NCI-H460 (cell line): ENCODE measurements around the gene RAB17. TPM values are rescaled to one million over a fixed set of nuclear protein-coding genes. Genes with fewer than 3 reads are reported as not detected.
"Not testable (repeated sequence)": the region's sequence is repeated elsewhere in the genome, so short reads cannot be mapped to it uniquely, and the experiment has no call there.

Experiments used
- DNase-seq: peaks from one replicate; pipeline ENCODE4 v3.0.0-alpha.2; 2016; ENCODE audit warnings: low read depth; ENCODE audit errors: extremely low read depth
- total RNA-seq: library from RNA; depleted of rRNA; stranded (reverse); fragments of >200 nt; shearing (Covaris generic); gene quantifications from 2 replicates; pipeline ENCODE4 v1.2.3, GENCODE V29; 2014

RAB17 gene
- total RNA-seq, 1 experiment from 2014 or later, result 0.32 TPM

DNA sequence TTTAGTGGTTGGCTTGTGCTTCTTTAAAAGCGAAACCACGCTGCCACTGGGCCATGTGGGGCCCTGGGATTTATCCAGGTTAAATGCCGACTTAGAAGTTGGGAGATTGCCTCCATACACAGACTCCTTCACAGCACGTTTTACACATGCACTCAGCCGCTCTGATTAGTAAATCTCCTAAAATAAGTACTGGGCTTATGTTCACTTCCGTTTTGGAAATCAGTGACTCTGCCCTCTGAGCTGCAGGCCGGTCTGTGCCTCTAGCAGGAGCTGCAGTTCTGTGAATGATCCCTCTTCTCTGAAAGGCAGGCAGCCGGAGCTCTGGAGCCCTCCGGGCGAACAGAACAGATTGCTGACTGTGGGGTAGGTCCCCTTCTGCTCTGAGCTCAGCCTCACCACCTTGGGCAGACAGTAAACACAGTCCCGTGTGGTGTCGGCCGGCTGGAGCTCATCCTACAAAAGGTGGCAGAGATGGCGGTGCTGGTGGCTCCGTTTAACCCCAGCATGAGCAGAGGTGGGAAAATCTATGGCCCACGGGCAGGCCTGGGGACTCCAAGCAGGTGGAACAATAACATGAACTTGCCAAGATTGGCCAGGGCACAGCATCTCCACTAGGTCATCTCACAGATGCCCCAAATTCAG, 9.8 kb upstream of the RAB17 start:
- DNase-seq, result no peak

DNA sequence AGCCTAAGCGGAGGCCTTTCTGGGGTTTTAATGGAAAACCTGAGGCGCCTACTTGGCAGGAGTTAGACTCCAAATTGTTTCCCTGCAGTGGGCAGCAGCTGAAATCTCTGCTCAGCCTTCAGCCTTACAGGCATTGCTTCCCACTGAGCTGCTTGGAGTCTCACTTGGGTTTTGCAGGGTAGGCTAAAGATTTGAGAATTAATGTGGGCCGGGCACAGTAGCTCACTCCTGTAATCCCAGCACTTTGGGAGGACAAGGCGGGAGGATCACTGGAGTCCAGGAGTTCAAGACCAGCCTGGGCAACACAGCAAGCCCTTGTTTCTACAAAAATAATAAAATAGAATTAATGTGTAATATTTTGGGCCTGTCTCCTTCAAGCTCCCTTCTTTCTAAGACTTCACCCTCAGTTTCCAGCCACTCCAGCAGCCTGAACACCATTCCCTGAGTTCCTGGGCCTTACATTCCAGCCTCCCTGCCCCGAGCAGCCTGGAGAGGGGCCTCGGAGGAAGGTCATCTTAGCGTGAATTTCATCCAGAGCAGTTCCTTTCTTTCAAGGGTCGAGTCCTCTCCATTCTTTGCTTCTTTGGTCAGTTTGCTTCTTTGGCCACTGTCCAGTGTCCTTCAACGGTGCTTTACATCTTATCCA, 9.1 kb upstream of the RAB17 start:
- no peak for DNase-seq

DNA sequence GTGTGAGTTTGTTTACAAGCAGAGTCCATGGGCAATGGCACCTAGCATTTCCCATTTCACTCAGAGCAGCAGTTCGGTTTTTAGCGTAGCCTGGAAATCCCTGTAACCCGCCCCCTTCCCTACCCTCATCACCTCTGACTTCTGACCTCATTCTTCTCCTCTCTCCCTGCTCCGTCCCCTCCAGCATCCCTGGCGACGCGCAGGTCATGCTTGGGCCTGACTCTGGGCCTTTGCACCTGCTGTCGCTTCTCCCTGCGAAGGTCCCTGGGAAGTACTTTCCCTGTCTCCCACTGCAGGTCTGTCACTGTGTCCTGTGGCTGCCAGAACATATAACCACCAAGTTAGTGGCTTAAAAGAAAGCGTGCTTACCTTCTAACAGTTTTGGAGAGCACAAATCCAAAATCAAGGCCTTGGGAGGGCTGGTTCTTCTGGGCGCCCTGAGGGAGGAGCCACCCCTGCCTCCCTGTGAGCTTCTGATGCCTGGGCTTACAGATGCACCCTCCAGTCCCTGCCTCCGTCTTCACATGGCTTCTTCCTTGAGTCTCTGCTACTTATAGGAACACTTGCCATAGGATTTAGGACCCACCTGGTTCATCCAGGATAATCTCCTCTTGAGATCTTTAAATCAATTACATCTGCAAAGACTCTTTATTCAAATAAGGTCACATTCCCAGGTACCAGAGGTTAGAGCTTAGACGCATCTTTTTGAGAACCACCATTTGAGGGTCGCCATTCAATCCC, 8.1 kb upstream of the RAB17 start:
- no peak for DNase-seq

GRCh38 chr2:237597196-237598145, 6.9 kb upstream of the RAB17 start:
- no peak for DNase-seq

- DNase-seq, result no peak
These were observed 6.1 kb upstream of the RAB17 start for GRCh38 chr2:237596520-237597195.

GRCh38 chr2:237595829-237596519, 5.4 kb upstream of the RAB17 start:
- not testable (repeated sequence) for DNase-seq

DNA sequence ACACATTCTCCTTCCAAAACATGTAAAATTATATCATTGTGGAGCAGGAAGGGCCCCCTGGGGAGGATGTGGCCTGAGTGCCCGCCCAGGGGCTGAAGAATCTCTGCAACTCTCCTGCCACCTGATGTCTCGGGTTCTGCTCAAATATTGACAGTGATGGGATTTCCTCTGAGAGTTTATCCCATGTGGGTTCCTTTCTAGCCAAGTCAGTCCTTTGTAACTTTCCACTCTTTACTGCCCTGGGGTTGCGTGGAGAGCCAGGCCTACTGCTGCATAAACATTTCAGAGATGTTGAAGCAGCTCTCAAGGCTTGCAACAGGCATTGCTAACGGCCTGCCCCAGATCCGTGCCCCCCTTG, 4.0 kb upstream of the RAB17 start:
- no peak for DNase-seq

- DNase-seq, result no peak
These were observed 3.2 kb upstream of the RAB17 start for GRCh38 chr2:237593596-237594320.

DNA sequence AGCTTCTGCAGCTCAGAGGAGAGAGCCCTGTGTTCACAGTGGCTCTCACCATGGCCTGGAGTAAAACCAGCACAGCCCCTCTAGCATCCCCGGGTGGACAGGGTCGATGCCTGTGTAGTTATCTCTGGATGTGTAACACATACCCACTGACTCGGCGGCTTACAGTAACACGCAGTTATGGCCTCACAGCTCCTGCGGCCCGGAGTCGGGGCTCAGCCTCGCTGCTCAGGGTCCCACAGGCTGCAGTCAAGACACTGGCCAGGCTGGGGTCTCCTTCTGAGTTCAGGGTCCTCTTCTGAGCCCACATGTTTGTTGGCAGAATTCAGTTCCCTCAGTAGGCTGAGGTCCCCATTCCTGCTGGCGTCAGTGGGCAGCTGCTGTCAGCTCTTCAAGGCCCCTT, 2.5 kb upstream of the RAB17 start:
- no peak for DNase-seq

DNA sequence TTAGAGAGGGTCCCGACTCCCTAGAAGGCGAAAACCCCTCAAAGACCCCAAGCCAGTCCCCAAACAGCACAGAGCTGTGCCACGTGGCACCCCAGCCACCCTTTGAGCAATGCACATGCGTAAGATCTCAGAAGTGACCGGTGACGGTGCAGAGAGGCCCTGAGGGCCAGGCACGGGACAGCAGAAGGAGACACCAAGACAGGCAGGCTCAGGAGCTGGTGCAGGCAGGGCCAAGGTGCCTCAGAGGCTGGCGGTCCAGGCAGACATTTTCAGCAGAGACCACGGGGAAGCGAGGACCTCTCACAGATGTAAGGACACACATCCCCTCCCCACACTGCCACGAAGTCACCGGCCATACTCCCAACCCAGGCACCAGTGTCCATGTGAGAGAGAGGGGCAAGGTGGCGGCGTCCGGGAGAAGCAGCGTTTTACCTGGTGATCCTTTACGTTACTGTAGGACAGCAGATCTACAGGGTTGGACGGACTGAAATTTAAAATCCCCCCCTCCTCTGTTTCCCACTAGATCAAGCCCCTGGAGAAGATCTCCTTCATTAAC, 2.0 kb upstream of the RAB17 start:
- no peak for DNase-seq

DNA sequence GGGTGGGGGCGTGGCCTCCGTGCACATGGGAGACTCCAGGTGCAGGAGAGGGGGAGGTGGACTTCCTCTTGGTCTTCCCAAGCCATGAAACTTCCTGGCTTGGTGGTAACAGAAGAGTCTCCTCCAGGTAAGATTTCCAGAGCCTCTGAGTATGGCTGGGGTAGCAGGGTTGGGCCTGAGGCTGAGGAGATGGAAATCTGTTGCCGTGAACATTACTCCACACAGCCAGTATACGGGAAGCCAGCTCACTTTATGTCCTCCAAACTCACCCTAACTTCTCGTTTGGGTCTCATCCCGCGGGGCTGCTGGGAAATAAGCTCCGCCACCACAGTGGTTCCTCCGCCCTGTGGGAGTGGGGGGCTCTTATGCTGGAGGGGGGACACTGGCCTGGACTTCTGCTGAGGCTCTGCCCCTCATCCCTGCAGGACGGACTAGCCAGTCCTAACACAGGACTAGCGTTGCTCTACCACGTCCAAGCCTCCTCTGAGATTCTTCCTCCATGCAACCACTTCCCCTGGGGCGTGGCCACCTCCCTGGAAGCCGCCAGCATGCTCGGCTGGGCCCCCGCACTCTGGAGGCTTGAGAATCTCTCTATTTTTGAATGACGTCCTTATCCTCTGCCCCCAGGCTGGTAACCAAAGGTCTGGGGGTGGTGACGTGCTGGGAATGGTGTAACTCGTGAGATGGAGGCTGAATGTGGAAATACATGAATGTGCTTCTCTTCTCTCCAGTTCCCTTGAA, 777 bp upstream of the RAB17 start:
- DNase-seq, result no peak

DNA sequence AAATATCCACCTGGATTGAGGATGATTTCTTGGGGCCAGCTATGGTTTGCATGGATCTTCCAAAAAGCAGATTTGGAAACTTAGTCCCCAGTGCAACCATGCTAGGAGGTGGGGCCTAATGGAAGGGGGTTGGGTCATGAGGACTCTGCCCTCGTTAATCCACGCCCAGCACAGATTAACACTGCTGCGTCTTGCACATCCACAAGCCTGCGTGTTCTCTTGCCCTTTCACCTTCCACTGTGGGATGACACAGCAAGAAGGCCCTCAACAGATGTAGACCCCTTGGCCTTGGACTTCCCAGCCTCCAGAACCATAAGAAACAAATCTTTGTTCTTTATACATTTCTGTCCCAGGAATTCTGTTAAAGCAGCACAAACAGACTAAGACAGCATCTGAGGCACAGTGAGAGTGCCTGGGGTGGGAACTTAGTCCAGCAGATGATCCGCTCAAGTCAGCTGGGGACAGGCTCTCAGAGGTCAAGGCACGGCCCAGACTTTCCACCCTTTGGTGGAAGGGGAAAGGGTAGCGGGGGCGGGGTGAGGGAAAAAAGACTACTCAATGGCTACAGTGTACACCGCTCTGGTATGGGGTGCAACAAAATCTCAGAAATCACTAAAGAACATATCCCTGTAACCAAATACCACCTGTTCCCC, 2.4 kb downstream of the RAB17 start:
- DNase-seq, result no peak

DNA sequence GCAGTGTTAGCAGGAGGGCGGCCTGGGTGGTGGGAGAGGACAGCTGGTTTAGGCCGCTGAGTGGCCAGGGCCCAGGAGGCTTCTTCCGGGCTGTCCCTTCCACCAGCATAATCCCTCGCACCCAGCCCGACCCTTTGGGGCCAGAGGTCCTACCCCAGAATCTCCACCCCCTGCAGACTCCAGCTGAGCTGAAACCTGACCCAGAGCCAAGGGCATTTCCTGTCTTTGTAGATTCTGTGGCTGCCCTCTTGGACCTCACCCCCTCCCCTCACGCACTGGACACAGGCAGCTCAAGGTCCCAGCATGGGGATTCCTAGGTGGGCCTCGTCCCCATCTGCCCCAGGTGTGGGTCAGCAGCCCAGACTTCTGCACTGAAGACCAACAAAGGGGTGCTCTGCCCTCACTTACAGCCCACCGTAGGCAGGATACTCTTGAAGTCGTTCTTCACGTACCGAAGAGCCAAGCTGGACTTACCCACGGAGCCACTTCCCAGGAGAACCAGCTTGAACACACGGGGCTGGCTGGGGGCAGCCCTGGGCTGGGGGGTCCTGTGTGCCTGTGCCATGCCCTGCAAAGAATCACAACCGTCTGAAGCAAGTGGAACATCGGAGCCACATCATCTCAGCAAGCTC, 4.8 kb downstream of the RAB17 start:
- DNase-seq, result no peak

GRCh38 chr2:237583385-237584295, 6.9 kb downstream of the RAB17 start:
- DNase-seq, result no peak

DNA sequence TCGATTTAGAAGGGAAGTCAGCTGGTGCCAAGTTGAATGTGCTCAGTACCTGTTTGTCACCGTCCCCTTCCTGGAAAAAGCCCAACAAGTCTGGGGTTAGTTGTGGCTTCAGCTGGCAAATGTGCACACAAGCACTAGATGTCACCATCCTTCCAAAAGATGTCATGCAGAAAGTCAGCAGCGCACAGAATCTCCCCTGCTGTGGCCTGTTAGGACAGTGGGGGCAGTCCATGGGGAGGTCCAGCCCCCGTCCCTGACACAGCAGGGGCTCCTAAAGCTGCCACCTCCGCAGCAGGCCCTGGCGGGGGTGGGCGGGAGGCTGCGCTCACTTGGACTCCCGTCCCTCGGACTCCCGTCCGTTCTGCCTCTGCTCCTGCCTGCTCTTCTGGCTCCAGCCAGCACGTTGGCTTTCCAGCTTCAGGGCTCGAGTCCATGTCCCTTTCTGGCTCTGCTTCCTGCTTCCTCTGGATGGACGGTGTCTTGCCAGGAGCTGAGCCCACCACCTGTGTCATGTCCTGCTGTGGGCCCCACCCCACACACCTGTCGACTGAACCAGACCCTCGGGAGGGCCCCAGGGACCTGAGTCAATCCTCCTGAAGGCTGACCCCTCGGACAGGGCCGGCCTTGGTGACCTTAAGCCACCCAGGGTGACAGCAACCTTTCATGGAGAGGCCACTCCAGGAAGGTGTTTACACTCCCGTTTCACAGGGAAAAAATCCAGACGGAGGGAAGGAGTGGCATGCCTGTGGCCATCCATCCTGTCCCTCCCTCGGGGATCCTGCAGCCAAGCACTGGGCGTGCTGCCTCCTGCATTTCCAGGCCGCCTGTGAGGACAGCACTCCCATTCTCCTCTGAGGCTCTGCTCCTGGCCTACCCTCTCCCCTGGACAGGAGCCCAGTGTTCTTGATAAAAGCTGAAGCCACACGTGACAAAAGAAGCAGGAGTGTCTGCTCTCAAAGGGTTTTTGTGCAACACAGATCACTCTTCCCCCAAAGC, 8.5 kb downstream of the RAB17 start:
- DNase-seq, result no peak
